K562 (cell line): ENCODE measurements around the gene ATG7.

Source experiments
- MYC ChIP-seq, 2 experiments: fragments of 250-450 bp in 1 of 2; sonication (Bioruptor Pico) in 1 of 2; IDR thresholded peaks; 2 replicates each; pipeline versions ENCODE4 v1.5.1 to v1.6.1; 2012 to 2021; ENCODE audit warnings: low read depth in 2 of 2, borderline replicate concordance in 1 of 2, improper control_type of control experiment in 1 of 2, low read length in 1 of 2, mild to moderate bottlenecking in 1 of 2, moderate library complexity in 1 of 2
- SRSF3 ChIP-seq: fragments of 200-400 bp; formaldehyde crosslinking; IDR thresholded peaks from 2 replicates; pipeline ENCODE4 v1.6.1; 2016; ENCODE audit warnings: mild to moderate bottlenecking, low read length, moderate library complexity; ENCODE audit not compliant: insufficient read depth

DNA sequence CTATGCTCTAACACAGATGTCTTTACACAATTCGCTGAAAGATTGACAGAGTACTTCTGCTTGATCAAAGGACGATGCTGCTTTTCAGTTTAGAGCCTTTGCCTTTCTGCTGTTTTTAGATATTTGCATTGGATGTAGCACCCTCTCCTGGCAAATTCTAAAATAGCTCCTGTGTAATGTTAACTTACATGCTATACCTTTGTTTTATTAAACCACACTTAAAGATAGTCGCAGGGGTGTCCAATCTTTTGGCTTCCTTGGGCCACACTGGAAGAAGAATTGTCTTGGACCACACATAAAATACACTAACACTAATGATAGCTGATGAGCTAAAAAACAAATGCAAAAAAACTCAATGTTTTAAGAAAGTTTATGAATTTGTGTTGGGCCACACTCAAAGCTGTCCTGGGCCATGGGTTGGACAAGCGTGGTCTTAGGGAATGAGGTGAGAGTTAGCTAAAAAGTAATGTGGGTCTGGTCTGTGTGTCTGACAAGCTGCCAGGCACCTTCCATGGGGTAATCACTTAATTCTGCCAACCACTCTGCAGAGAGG lies 62.9 kb downstream of the ATG7 start:
- no peak for TF ChIP-seq MYC (IDR thresholded peaks at IDR 0.05; ENCODE audit: low read depth, low read length)
- TF ChIP-seq MYC (CRISPR knock-in tag; IDR thresholded peaks at IDR 0.05; ENCODE audit: borderline replicate concordance, low read depth) = no peak
- TF ChIP-seq SRSF3 = no peak
